Forelimb muscle (tissue), 1 donor: ENCODE results near the gene WWOX. TPM values are rescaled to one million over a fixed set of nuclear protein-coding genes. Genes with fewer than 3 reads are reported as not detected.
A peak's percentile ranks its signal among the peaks of the same experiment; 100 is the strongest.

ENCODE experiments used
- DNase-seq: peaks from one replicate; pipeline ENCODE4 v3.0.0-alpha.2; 2013; ENCODE audit warnings: low read depth
- polyA plus RNA-seq: library from polyadenylated mRNA; unstranded; fragments of 120-200 nt; gene quantifications from one replicate; pipeline ENCODE4 v1.2.1, GENCODE V29; 2013; ENCODE audit not compliant: insufficient read length

Gene WWOX
- polyA plus RNA-seq, 1 donor: 11.9 TPM

DNA sequence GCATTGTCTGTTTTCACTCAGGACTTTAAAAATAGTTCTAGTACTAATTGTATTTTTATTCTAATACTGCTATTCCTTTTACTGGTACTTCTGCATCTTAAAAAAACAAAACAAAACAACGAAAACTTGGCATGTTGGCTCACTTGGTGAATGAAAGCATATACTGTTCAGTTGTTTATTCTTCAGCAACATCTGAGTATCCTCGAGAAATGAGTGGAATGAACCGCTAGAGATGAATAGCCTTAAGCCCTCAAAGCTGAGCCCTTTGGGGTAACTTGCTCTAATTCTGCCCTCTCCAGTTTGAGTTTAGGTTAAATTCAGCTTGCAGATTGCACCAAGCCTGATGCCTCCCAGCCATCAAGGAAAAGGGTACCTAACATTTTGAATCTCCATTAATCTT lies 126.5 kb downstream of the WWOX start:
- DNase-seq: no peak

DNA sequence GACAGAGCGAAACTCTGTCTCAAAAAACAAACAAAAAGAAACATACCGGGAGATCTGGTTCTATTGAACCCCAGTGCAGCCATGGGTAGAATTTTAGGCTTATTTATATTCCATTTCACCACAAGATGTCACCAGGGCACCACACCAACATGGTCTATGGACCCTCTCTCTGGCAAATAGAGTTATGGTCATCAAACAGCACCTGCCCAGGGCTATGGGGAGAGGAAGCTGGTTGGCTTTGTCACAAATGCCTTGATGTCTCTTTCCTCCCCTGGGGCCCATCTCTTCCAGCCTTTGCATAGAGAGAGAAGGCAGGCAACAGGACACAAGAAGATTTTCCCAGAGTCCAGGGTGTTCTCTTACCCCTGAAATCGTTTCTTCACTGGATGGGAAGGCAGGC lies 128.4 kb downstream of the WWOX start:
- no peak for DNase-seq

DNA sequence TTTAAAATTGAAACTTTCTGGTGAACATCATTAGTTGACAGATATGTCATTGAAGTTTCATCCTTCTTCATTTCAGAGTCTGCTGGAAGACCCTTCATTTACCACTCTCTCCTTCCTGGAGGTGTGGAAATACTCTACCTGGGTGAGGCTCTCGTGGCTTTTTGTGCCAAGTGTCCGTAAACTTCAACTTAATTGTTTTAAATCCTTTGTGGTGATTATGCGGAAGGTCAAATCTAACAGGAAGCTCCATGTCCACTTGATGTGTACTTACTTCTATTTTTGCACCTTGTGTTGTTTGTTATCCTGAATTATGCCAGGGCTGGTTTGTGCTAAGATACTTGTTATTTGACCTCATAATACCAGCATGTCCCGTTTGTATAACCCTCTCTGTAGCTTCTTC lies 129.2 kb downstream of the WWOX start:
- no peak for DNase-seq

DNA sequence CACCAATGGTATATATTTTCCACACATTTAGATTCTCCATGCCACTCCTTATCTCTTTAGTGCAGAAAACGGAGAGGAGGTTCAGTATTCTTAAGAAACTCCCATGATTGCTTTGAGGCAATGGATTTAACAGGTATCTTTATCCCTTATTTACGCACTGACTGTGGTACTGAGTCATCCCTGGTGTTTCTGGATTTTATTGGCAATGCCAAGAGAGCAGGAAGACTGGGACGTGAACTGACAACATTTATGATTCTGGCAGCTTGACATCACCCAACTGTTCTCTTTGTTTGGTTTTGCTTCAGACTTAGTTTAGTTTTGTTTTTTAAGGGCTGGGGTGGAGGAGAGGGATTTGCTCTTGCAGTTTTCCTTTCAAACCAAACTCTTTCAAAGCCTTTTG lies 131.4 kb downstream of the WWOX start:
- DNase-seq: no peak

DNA sequence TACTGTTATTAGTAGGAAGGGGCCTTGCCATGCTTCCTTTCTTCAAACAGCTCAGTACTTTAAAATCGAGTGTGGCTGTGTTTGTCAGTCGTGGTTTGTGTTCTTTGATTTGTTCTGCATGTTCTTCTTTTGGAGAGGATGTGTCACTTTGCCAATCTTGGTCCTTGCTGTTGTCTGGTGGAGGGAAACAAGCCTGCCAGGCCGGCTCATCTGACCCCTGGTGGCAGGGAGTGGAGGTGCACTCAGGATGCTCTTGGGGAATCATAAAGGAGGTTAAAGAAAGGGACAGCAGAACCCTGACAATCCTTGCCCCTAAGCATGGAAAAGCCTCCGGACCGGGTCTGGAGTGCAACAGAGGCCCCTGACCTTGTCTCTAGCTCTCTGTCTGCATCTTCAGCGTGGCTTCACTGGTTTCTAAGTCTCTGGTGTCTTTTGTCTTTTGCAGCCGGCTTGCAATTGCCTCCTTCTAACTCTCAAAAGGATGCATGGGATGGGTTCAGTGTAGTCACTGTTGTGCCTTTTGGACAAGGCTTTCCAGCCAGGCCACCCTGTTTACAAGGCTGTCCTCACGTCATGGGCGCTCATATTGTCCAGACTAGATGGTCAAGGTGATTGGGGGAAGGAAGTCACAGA lies 135.8 kb downstream of the WWOX start:
- DNase-seq: no peak

DNA sequence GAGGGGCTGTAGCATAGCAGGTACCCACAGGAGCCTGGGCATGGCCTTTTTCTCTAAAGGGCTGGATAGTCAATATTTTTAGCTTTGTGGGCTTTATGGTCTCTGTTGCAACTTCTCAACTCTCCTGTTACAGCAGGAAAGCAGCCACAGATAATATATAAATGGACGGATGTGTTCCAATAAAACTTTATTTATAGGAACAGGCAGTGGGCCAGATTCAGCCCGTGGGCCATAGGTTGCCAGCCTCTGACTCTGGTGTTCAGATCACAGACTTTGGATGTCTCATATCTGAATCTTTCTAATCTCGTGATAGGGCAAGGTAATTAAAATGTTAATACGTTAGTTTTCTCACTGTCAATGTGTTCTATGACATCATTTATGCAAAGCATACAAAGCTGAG lies 136.4 kb downstream of the WWOX start:
- no peak for DNase-seq

DNA sequence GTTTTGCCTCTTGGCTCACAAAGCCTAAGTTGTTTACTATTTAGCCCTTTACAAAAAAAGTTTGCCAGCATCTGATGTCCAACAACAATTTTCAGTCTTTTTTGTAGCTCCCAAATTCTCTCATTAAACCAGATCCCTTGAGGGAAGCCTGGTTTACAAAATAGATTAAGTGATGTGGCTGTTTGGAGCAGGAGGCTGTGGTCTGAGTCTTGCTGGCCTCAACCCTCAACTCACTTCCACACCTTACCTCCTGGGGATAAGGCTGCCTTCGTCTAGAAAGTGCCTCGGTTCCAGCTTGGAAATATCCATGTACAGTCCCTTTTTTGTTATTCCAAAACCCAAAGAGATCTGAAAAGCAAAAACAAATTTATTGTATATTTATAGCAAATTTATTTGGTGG lies 138.4 kb downstream of the WWOX start:
- DNase-seq: no peak

DNA sequence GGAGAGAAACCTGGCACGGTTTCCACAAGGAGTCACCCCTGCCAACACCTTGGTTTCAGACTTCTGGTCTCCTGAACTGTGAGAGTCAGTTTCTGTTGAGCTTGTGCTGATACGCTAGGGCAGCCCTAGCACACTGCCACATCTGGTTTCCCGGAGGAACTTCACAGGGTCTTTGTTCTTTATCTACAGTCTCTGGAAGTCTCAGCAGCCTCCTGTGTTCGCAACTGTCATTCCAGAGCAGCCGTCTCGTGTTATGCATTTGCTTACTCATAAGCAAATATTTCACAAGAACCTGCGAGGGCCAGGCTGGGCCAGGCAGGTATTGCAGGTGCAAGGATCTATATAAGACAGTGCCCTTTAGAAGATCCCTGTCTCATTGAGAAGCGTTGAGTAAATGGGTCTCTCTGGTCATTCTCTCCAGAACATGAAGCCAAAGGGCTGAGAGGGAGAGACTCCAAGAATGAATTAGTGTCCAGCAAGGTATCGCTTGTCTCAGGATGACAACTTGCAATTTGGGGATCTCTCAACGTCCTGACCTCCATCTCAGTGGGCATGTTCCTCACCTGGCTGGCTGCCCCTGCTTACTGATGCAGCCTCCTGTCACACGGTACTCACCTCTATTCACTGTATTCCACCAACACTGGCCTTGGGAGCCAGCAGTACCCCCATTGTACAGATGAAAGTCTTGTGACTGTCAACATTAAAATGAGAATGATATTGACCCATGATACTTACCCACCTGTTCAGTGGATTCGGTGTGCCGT lies 141.2 kb downstream of the WWOX start:
- no peak for DNase-seq

DNA sequence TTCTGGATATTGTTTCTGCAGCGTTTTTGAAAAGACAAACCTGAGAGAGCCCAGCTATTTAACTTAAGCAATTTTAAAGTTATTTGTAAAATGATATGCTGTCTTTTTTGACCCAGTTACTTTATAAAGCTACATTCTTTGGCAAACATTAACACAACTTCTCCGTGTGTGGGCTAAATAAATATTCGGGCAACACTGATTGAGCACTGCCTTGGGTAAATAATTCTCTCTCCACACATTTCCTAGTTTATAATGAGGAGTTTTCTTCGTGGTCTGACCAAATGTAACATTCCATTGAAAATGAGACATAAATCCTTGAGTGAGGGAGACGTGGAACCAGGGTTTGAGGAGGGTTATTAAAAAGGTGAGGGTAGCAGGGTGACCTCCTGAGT lies 142.8 kb downstream of the WWOX start:
- no peak for DNase-seq

DNA sequence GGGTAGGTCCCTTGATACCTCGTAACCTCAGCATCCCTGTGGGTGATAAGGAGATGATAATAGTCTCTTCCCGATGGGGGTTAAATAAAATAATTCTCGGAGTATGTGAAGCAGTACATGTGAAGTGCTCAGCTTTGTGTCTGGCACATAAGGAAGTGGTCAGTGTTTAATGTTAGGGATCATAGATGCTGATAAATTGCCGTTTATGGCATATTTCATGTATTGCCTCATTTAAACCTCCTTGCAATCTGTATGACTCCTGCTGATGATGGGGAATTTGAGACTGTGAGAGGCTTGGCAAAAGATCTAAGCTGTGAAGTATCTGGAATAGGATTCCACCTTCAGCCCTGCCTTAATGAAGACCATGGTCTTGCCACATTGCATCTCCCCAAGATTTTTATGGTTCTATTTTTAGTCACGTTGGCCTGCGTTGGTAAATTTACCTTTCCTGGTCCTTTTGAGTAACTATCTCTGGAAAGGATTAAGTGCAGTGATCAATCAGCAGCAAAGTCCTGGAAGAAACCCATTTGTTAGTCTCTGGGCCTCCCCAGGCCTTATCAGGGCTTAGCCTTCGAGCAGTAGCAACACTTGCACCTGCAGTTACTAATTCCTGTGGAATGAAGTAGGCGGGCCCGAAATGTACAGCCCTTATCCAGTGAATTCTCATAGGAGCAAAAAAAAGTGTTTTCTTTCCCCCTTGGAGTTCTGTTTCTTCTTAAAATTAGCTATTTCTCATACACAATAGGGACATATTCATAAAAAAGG lies 144.9 kb downstream of the WWOX start:
- no peak for DNase-seq

DNA sequence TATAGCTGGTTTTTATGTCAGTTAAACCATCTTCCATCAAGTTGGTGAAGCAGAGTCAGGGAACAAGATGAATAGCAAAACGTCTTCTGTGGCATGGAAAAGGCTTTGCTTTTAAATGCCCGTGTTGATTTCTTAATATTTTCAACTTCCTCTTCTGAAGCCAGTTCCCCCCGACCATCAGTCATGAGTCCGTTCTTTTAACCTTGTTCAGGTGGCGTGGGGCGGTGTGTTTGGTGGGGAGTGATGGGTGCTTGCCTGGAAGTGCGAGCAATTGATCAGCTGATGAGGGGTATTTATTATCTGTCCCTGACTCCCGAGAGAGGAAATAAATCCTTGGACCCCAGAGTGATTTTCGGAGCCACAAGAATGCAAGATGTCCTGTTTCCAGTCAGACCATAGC lies 147.1 kb downstream of the WWOX start:
- no peak for DNase-seq

DNA sequence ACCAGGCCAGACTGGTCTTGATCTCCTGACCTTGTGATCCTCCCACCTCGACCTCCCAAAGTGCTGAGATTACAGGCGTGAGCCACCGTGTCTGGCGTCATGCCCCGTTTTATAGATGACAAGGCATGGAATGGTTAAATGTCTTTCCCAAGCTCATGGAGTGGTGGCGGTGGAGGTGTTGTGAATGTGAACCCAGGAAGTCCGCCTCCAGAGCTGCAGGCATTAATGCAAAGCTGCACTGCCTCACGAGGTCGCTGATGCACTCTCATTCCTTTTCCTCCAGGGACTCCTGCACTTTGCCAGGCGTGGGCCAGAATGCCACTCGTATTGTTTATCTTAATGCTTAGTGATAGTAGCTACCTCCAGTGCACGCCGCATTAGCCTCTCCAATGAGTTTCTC lies 149.6 kb downstream of the WWOX start:
- no peak for DNase-seq

DNA sequence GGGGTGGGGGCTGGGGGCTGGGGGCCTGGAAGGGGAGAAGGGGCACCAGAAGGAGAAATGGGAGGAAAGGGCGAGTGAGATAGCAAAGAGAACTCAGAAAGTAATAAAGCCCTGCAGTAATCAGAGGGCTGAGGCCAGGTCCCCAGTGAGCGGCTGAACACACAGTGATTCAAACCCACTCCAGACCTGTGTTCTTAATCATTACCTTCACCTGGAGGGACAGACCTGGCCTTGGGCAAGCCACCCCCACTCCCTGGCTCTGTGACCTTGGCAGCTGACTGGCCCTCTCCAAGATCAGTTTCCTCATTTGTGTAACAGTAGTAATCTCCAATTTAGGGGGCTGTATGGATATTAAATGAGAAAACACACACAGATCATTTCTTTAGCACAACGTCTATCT lies 150.4 kb downstream of the WWOX start:
- DNase-seq: no peak

DNA sequence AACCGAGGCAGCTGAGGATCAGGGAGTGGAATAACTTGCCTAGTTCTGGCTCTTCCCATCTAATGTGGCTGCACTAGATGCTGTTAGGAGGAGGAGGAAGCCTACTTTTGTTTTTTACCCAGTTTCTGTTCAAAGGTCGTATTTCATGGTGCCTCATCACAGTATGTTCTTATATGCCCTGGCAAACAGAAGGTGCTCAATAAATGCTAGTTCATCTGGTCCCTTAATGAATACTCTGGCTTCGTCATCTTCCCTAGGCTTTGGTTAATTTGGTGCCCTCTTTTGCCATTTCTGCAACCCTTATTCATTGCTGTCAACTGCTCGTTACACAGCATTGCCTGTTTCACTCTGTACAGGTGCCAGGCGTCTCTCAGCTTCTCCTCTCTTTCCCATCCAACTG lies 151.7 kb downstream of the WWOX start:
- DNase-seq: no peak

DNA sequence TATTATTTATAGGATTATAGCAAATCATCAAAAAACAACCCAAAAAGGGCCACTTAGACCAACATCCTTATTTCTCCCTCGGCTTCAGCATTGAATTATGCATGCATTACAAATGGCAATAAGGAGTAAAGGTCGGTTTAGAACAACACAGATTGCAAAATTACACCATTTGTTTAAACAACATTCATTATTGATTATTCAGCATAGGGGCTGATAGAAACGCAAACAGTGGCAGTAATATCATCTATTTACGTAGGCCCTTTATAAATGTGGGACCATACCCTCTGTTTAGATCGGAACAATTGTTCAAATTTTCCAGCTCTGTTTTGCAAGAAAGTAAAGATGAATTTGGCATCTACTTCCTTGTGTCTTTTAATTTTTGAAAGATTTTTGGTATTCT lies 153.3 kb downstream of the WWOX start:
- no peak for DNase-seq

DNA sequence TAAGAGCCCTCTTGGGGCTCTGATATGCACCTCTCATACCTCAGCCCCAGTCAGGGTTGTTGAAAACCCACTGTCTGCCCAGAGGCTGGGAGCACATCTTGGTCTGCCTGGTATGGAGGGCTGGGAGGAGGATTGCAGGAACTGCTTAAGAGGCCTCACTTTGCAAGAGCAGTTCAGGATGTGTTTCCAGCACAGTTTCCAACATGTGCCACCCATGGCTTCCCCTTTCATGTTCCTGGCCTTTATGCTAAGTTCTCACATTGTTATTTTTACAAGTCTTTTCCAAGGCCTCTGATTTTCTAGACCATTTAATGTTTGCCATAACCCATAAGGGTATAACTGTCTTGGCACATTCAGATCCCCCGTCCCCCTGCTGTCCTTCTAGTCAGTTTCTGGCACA lies 155.4 kb downstream of the WWOX start:
- no peak for DNase-seq

DNA sequence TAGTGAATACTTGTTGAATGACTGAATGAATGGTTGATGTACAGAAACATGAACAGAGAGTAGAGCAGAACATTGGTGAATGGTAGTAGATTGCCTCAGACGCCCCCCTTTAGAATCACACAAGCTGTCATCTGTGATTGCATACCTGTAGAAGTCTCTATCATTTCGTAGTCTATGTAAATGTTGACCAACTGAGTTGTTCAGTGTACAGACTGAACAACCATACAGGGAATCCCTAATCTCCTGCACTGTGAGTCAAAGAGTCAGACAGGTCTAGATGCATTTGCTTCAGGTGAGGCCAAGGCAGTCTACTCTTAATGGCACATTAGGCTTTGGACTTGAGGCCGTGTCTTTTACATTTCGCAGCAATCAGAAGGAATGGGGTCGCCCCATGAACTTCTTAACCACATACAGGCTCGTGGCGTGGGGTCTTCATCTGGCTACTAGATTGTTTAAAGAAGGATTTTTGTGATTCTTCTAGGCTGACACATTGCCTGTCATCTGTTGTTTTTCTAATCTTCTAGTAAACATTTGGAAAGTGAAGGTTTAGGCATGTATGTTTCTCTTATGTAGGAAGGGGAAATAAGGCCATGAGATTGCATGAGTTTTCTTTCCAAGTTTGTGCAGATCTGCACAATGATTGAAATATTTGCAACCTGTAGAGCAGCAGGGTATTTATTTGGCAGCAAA lies 157.4 kb downstream of the WWOX start:
- DNase-seq: no peak

DNA sequence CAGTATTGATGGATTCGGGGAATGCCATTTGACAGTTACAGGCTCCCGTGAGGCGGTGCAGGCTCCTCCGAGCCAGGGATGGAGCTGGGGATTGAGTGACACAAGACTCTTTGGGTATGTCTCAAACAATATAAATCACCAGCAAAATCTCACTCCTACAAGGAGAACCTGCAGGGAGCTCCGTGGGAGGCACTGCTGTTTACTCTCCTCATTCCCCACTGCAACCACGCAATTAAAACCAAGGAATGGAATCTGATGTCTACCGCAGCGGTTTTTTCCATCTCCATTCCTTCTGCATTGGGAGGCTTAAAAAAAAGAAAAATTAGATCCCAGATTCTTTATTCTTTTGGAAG lies 157.9 kb downstream of the WWOX start:
- no peak for DNase-seq

DNA sequence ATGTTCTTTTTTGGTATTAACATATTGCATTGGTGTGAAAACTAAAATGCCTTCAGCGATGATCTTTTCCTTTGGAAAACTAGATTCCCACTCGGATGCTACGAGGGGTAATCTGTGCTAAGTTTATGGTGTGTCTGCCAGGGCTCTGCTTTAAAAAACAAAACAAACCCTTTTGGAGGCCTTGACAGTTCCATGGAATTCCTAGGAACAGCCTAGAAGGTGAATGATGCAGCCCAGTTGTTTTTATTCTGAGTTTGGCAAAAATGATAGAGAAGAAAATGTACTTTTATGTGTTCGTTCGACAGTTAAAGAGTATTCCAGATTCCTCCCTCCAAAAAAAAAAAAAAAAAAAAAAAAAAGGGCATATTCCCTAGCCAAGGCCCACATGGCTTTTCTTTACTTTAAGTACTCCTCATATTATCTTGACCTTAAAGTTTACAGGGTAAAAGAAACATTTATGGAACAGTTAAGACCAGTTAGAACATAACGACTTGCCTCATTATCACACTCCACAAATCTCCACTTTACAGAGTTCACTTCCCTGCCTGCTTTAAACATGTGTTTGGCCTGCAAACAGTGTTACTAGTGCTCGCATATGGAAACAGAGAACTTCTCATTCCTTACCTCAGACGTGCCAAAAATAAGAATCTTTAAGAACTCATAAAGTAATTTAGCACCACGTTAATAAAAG lies 159.1 kb downstream of the WWOX start:
- peak; percentile 40 for DNase-seq

DNA sequence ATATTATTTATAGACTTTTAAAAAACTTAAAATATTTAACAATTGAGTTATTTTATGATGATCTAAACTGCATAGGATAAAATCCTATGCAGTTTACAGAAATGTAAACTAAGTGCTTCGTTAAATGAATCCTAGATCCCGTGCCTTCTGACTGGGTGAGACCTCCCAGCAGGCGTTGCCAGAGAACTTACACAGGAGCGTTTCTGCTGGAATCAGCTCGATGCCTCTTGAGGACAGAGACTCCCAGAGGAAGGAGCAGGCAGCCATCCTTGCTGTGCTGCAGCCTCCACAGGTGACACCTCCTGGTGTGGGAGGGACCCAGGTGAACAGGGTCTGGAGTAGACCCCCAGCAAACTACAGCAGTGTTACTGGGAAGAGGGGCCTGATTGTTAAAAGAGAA lies 160.4 kb downstream of the WWOX start:
- no peak for DNase-seq

DNA sequence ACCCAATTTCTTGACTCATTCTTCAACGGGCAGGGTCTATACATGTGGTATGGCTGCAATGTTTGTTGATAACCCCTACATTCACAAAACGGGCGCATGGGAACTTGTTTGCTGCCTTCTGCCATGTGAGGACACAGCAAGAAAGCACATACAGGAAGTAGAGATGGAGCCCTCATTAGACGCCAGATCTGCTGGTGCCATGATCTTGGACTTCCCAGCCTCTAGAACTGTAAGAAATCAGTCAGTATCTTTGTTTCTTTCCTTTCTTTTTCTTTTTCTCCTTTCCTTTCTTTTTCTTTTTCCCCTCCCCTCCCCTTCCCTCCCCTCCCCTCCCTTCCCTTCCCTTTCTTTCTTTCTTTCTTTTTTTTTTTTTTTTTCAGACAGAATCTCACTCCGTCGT lies 165.2 kb downstream of the WWOX start:
- no peak for DNase-seq

DNA sequence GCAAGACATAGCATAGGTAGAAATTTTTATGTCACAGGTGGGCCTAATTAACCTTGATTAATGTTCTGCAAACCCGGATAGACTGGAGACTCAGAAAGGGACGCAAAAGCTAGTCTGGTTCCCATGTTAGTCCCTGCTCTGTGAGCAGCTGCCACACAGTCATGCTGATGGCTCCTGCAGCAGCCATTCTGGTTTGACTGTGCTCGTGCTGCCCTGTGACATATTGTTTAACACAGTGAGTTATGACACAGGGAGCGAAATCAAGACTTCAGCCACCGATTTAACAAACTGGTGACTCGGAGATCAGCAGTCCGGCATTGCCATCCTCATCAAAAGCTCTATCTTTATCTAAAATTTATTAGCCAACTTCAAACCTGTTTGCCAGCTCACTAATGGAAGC lies 169.8 kb downstream of the WWOX start:
- no peak for DNase-seq
